AG04449 (cell line): Measurements from ENCODE around the gene C5.
"Not testable (repeated sequence)": the region's sequence is repeated elsewhere in the genome, so short reads cannot be mapped to it uniquely, and the experiment has no call there.

Experiments used
- CTCF ChIA-PET: fragments of 350-600 bp; formaldehyde crosslinking; extraction: SDS; loops from one replicate; lab custom pipeline; 2021; ENCODE audit warnings: antibody characterized with exemption; lab: Yijun Ruan, JAX
- POLR2A ChIA-PET: fragments of 400-600, 350-600 bp; formaldehyde crosslinking; extraction: SDS; loops from one replicate; lab custom pipeline; 2020; ENCODE audit warnings: antibody characterized with exemption, inconsistent platforms; lab: Yijun Ruan, JAX
- DNase-seq: peaks from one replicate; pipeline ENCODE4 v3.0.0-alpha.2; 2010; ENCODE audit warnings: low read depth, low spot score
- H3K4me3 ChIP-seq: 2 replicates; pipeline ENCODE4 v1.5.1; 2011; ENCODE audit warnings: low read depth, mild to moderate bottlenecking, control low read depth, low read length
- TF ChIP-seq, protein P1 (sequence below): IDR thresholded peaks from one replicate; pipeline ENCODE4 v1.5.1; 2011; ENCODE audit warnings: mild to moderate bottlenecking, moderate library complexity, low read length, control low read depth, inconsistent platforms; ENCODE audit not compliant: insufficient read depth; ENCODE audit errors: missing control alignments

C5 gene

DNA sequence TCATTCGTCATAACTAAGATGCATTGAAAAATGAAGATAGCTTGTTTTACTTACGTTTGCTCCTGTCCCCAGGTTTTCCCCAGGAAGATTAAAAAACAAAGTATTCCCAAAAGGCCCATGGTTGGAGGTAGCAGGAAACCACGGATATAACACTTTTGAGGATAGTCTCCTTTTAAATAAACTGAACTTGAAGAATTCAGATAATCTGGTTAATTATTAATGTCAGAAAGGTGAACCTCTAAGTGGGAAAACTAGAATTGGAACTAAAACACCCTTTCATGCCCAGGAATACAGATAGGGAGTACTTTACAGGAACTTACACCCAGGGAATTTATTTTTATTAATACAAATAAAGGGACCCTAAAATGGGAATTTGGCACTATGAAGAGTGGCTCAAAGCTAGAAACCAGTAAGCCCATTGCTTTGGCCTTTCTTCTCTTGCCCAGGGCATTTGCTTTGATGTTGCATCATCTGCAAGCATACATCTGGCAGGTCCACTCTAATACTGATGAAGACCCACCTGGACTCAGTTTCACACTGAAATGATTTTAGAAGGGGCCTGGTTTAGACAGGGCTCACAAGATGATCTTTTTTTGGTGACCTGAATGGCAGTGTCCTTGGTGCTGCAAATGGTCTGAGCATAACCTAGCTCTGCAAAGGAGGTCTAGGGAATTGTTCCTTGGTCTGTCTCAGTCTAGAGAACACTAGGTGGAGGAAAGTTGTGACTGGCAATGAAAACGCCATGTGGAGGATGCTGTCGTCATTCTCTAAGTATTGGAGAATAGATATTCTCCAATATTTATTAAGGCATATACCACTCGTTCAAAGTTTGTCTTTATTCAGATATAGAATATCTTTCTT is at the start of gene C5:
C5 (minus strand) TSS at position 148 of the 861 bp plus-strand sequence; CDS start at position 119, 29 bp downstream.
- no peak within 1 kb of the TSS for H3K4me3 ChIP-seq
- POLR2A ChIA-PET = no interaction called here
- DNase-seq = no peak
- CTCF ChIA-PET = interaction anchor here (1.1 to 8.6 kb wide), 7 partner anchors 10 to 430 kb away, joined by 3 to 103 read pairs (median 4); no protein-coding TSS in a partner anchor
- TF ChIP-seq, protein P1, sequence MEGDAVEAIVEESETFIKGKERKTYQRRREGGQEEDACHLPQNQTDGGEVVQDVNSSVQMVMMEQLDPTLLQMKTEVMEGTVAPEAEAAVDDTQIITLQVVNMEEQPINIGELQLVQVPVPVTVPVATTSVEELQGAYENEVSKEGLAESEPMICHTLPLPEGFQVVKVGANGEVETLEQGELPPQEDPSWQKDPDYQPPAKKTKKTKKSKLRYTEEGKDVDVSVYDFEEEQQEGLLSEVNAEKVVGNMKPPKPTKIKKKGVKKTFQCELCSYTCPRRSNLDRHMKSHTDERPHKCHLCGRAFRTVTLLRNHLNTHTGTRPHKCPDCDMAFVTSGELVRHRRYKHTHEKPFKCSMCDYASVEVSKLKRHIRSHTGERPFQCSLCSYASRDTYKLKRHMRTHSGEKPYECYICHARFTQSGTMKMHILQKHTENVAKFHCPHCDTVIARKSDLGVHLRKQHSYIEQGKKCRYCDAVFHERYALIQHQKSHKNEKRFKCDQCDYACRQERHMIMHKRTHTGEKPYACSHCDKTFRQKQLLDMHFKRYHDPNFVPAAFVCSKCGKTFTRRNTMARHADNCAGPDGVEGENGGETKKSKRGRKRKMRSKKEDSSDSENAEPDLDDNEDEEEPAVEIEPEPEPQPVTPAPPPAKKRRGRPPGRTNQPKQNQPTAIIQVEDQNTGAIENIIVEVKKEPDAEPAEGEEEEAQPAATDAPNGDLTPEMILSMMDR = no peak

DNA sequence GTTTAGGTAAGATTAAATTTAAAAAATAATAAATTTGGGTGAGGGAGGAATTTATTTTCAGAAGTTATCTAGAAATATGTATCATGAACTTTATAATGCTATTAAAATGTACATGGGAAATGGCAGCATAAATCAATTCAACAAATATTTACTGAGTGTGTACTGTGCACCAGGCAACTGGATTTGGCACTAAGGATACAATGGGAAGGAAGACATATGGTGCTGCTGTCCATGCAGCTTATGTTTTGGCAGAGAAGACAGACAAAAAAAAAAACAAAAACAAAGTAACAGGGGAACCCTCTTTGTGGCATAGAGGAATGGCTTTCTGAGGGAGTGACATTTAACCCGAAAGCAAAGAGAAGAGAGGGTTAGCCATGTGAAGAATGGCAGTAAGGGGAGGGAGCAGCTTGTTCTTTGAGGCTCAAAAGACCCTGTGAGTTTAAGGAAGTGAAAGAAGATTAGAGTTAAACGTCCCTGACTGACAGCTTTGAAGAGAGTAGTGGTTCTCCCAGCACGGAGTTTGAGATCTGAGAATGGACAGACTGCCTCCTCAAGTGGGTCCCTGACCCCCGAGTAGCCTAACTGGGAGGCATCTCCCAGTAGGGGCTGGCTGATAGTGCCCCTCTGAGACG is 48.6 kb upstream of the C5 start:
- DNase-seq = no peak
- TF ChIP-seq, protein P1 = no peak
- no peak overlapping the region for H3K4me3 ChIP-seq
- POLR2A ChIA-PET = no interaction called here
- CTCF ChIA-PET = no interaction called here

DNA sequence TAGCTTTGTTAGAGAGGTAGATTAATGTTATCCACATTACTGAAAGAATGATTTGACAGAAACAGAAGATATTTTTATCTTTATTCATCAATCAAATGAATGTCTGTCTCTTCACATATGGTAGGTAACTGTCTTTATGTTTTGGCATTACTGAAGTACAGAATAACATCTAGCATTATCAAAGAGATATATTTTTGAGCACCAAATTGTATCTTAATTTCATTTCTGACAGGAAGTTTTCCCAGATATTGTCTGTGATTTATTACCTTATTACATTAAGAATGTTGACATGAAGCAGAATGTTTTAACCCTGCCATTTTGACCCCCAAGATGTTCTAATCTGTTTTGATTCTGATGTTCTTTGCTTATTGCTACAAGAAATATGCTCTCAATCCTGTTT is 45.0 kb upstream of the C5 start:
- DNase-seq = no peak
- TF ChIP-seq, protein P1 = no peak
- ChIA-PET POLR2A (no interaction called here), CTCF (no interaction called here)
- no peak overlapping the region for H3K4me3 ChIP-seq

DNA sequence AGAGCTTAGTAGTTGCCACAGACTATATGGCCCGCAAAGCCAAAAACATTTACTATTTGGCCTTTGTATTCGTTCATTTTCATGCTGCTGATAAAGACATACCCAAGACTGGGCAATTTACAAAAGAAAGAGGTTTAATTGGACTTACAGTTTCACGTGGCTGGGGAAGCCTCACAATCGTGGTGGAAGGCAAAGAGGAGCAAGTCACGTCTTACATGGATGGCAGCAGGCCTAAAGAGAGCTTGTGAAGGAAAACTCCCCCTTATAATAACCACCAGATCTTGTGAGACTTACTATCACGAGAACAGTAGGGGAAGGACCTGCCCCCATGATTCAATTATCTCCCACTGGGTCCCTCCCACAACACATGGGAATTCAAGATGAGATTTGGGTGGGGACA is 40.7 kb upstream of the C5 start:
- DNase-seq, POLR2A ChIA-PET, H3K4me3 ChIP-seq: not testable (repeated sequence)
- CTCF ChIA-PET = interaction anchor here (1.0 to 1.5 kb wide), 2 partner anchors 9 to 19 kb away, joined by 3 to 4 read pairs; no protein-coding TSS in a partner anchor

DNA sequence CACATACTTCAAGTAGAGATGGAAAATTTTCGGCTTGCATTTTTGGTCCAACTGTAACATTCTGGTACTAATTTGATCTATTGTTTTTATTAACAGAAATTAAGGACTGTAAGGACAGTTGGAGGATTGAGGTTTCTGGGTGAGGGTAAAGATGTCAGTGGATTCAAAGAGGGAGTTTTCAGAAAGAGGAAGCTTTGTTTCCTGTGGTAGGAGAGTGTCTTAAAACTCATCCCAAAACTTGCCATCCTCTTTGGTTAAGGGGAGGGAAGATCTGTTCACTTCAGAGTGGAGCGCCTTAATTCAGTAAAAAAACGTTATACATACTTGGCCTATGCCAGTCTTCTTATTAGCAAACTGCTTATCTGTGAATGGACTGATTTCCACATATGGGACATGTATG is 38.5 kb upstream of the C5 start:
- no peak overlapping the region for H3K4me3 ChIP-seq
- no peak for DNase-seq
- CTCF ChIA-PET = no interaction called here
- POLR2A ChIA-PET = no interaction called here
- TF ChIP-seq, protein P1 = no peak

DNA sequence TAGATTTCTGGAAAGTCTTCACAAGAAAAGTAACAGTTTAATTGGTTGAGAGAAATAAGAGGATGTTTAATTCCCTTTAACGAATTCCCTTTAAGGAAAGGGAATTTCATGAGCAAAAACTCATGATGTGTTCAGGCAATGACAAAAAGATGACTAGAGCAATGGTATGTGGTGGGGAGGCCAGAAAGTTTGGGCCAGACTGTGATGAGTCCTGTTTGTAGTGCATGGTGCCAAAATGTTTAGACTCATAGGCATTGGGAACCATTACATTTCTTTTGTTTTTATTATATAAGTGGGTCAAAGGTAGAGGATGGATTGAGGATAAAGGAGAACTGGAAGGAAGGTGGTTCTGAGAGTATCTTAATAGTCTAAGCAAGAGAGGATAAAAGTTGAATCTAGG is 35.6 kb upstream of the C5 start:
- POLR2A ChIA-PET = no interaction called here
- TF ChIP-seq, protein P1 = no peak
- no peak overlapping the region for H3K4me3 ChIP-seq
- DNase-seq = no peak
- CTCF ChIA-PET = interaction anchor here (1.4 kb wide), 1 partner anchor 16 kb away, joined by 4 read pairs; no protein-coding TSS in a partner anchor
